Stimulated activated CD8-positive, alpha-beta memory T cell treated with anti-CD3 and anti-CD28 coated beads, Interleukin-2, amount 100 ng/mL, for 48 hours (primary cell): ENCODE results near the gene PIK3R6.

Source experiments
- DNase-seq, 2 donors: peaks; one replicate each; pipeline ENCODE4 v3.0.0-alpha.2; 2020; ENCODE audit warnings: low read depth in 2 of 2

The PIK3R6 gene

GRCh38 chr17:8798176-8798845 lies 69.2 kb downstream of the PIK3R6 start:
- no peak for DNase-seq

GRCh38 chr17:8797621-8798175 lies 69.8 kb downstream of the PIK3R6 start:
- DNase-seq, result no peak

DNA sequence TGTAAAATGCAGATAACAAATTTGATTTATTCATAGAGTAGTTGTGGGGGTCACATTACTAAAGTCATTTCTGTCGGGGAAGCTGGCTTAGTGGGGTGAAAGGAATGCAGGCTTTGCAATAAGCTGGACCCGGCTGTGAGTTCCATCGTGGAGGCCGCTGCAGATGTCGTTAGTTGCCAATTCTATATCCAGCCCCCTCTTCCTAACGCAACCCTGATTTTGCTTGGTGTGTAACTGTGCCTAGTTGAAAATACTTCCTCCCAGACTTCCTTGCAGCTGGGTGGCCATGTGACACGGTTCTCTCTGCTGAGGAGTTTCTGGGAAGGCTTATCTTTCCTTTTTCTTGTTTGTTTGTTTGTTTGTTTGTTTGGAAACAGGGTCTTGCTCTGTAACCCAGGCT lies 72.8 kb downstream of the PIK3R6 start:
- DNase-seq, result no peak

DNA sequence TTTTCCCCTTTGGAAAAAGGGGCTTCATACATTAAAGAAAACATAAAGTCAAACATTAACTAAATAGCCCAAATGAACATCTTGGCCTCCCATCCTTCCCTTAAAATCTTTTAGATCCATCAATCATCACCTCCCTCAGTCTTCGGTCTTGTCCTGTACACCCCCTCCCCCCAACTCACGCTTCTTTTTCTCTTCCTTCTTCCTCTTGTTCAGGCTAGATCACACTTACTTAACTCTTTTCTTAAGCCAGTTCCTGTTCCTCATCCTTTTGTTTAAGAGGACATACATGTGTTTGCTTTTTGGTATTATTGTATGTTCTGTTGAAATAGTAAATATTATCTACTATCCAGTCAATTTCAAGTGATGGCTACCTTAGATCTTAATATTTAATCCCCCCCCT lies 73.8 kb downstream of the PIK3R6 start:
- no peak for DNase-seq

DNA sequence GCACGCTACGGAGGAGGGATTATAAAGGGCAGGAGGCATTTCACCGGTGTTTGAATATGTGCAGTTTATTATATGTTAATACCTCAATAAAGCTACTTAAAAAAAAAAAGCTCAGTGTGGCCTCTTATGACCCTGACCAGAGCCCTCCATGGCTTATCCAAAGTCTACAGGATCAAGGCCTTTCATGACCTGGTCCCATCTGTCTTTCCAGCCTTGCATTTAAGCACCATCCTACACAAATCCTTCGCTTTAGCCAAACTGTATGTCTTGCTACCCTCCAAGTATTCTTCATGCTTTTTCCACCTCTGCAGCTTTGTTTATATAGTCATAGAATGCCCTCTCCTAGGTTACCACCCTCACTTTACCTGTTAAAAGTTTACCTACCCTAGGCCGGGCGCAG lies 74.8 kb downstream of the PIK3R6 start:
- no peak for DNase-seq

GRCh38 chr17:8791910-8792270 lies 75.6 kb downstream of the PIK3R6 start:
- DNase-seq, result no peak

- DNase-seq, result no peak
Measured at GRCh38 chr17:8791248-8791909, 76.1 kb downstream of the PIK3R6 start.

GRCh38 chr17:8789743-8790142 lies 77.7 kb downstream of the PIK3R6 start:
- DNase-seq, result no peak

DNA sequence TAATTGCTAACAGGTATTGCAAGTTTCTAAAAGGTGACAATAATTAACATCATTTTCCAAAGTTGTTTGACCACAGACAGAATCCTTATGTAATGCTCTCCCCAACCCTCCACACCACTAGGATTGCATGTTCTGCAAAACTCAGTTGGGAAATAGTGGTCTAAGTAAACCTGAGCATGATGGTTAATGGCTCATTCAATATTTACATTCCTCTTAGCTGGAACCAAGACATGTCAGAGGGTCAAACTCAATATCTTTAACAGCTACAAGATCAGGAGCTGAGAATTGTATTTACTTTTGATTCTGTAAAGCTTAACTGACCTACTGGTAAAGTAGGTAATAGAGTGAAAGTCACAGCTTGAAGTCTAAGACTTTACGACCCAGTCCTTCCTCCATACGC lies 78.5 kb downstream of the PIK3R6 start:
- no peak for DNase-seq

DNA sequence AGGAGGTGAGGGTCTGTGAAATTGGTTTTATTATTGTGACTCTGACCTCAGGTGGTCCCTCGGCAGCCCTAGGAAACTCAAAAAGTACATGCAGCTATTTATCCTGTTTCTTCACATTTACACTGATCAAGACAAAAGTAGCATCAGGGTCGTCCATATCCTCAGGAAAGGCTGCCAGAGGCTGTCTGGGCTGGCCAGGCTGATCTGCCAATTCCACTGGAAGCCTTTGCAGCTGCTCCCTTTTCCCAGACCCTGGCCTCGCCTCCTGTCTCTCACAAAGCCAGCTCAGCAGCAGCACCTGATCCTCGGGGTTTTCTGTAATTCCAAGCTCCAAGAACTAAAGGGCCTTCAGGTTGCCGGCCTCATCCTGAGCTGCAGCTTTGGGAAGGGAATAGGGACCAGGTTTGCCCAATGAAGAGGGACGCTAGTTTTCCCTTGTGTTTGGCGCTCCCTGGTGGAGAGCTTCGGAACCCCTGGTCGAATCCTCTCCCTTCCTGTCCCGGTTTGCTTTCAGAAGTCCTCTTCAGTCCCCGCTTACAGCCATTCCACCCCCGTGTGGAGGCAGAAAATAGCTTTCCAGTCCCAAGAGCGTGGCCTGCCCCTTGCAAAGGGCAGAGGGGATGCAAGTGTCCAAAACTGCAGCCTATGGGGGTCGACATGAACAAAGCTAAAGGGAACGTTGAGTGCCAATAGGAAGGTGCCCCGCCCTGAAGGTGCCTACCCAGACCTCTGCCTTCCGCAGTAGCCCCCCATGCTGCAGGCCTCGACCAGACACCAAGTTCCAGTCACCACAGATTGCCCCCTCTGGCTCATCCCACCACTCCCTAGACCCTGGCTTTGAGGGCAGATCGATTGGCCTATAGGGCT lies 81.7 kb downstream of the PIK3R6 start:
- DNase-seq, result peak; percentile 46 to 59

DNA sequence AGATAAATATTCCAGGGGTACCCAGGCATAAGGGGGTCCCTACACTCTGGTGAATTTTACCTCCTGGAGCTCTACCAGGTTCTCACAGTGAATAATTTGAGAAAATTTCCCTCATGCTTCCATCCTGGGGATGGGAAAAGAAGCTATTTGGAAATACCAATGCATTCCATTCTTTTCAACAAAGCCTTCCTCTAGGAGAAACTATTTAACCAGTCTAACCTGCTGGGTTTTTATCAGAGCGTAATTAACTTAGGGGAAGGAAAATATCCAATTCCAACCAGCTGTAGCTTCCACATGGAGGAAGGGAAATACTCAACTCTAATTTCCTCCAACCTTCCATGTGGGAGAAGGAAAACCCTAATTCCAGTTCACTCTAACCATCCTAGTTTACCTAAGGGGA lies 85.3 kb downstream of the PIK3R6 start:
- no peak for DNase-seq

GRCh38 chr17:8781776-8782175 lies 85.7 kb downstream of the PIK3R6 start:
- no peak for DNase-seq

DNA sequence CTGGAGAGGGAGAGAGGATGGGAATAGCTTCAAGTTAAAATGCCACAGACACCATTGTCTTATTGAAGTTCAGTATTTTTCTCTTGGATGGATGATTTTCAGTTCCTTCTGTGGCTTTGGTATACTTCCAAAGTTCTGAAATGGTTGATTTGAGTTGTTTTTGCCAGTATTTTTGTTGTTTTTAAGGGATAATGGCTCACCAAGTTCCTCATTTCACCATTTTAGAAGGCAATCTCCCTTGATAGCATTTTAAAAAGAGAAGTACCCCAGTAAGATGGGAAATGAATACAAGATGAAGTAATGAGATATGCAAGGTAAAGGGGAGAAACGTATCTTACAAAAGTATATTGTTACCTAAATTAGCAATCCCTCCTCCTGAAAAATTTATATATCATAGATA lies 90.6 kb downstream of the PIK3R6 start:
- DNase-seq, result no peak

GRCh38 chr17:8776248-8776647 lies 91.2 kb downstream of the PIK3R6 start:
- DNase-seq, result no peak

DNA sequence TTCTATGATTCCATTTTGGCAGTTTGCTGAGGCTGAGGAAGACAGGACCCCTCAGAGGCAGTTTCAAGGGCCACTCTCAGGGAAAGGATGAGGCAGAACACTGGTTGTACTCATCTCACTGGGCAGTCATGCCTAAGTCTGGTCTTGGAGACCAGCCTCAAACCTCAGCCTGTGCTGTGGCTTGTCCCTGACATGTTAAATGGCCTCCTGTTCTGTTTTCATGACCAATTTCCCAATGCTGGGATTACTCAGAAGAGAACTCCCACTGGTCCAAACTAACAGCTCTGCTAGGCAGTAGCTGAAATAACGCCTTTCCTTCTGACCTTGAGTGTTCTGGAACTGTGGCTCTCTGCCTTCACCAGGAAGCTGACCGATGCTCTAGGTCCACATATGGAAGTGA lies 100.7 kb downstream of the PIK3R6 start:
- no peak for DNase-seq

- DNase-seq, result no peak
Measured at GRCh38 chr17:8762012-8762411, 105.5 kb downstream of the PIK3R6 start.

- DNase-seq, result no peak
Measured at GRCh38 chr17:8758137-8758596, 109.3 kb downstream of the PIK3R6 start, which contains the start of gene SPDYE4. Gene SPDYE4 (minus strand): TSS chr17:8758546. CDS start chr17:8758382, 164 bp downstream.

GRCh38 chr17:8757189-8757588 lies 110.3 kb downstream of the PIK3R6 start:
- no peak for DNase-seq

DNA sequence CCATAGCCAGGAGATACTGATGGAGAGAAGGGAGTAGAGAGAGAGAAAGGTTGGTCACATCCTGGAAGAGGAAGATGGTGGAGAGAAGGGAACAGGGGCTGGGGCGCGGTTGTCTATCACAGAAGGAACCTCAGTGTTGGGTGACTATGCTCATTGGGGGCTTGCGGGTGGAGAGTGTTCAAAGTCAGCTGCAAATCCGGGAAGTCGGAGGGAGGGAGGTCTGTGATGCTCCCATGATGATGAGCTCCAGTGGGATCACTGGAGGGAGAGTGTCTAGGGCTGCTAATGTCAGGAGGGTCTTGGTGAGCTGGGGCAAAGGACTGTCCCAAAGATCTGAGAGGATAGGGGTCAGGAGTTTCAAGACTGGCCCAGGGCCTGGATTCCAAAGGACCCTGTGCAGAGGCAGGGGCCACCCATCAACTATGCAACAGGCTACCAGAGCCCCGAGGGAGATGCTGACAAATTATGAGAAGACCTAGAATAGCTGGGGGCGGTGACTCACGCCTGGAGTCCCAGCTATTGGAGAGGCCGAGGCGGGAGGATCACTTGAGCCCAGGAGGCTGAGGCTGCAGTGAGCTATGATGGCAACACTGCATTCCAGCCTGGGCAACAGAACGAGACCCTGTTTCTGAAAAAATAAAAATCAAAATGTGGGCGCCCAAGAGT lies 111.8 kb downstream of the PIK3R6 start:
- no peak for DNase-seq

GRCh38 chr17:8754890-8755289 lies 112.6 kb downstream of the PIK3R6 start:
- no peak for DNase-seq

DNA sequence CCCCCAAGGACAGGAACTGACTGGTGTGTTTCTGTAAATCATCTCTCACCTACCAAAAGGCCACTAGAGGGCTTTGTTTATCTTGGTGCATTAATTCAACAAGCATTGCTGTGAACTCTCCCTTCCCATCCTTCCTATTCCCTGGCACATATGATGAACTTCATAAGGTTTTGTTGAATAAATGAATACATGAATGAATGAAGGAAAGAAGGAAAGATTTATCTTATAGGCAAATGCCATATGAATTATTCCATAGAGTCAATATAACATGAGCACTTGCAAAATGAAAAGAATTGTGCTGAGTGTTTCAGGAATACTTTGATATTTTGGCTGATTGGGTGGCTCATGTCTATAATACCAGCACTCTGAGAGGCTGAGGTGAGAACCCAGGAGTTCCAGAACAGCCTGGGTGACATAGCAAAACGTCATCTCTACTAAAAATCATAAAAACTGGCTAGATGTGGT lies 113.5 kb downstream of the PIK3R6 start:
- no peak for DNase-seq
